K562 (cell line): ENCODE results near the gene COQ5. TPM values are rescaled to one million over a fixed set of nuclear protein-coding genes. Genes with fewer than 3 reads are reported as not detected.
A peak's percentile ranks its signal among the peaks of the same experiment; 100 is the strongest.

Experiments used
- ATAC-seq: fragments of 200-7000 bp; cut with Tn5 transposase; 3 replicates; pipeline ENCODE4 v1.9.1; 2020; ENCODE audit warnings: moderate library complexity
- BruUV-seq: library from RNA; stranded (reverse); fragments of 400-500 nt; replicated peaks from 2 replicates; lab custom pipeline; 2021; lab: Mats Ljungman, UMichigan
- CTCF ChIA-PET: fragments of 300-600 bp; formaldehyde crosslinking; extraction: SDS; loops from one replicate; lab custom pipeline; 2021; ENCODE audit warnings: low intra/inter-chr PET ratio; lab: Yijun Ruan, JAX
- POLR2A ChIA-PET: fragments of 300-600, 350-650 bp; sonication (Branson Sonifier 250); formaldehyde crosslinking; extraction: SDS; loops from one replicate; lab custom pipeline; 2021; ENCODE audit warnings: antibody characterized with exemption, inconsistent platforms; lab: Yijun Ruan, JAX
- DNase-seq, 4 experiments: peaks; one replicate each; pipeline versions ENCODE4 v3.0.0 to v3.0.0-alpha.2; 2011 to 2018; ENCODE audit warnings: low spot score in 3 of 4, mixed read lengths in 3 of 4; ENCODE audit errors: extremely low read depth in 1 of 4
- FAIRE-seq: peaks from 2 replicates; lab custom pipeline; 2011; peaks lifted over from hg19 to GRCh38; lab: Jason Lieb, UNC
- H2AFZ ChIP-seq: 2 replicates; pipeline ENCODE4 v1.6.0; 2011; ENCODE audit warnings: low read depth, low read length, control low read depth, inconsistent platforms
- H3K27ac ChIP-seq: fragments of 200-600 bp; 3 replicates; pipeline ENCODE4 v1.8.0; 2011; ENCODE audit warnings: low read depth, mild to moderate bottlenecking, control low read depth, inconsistent platforms, low read length, moderate library complexity, mixed read lengths; ENCODE audit errors: extremely low read depth
- H3K27me3 ChIP-seq, 2 experiments: fragments of 300-600 bp in 1 of 2; 2 replicates in 1 of 2; 3 replicates in 1 of 2; pipeline versions ENCODE4 v1.6.0 to v1.8.0; 2011; ENCODE audit warnings: inconsistent platforms in 2 of 2, low read length in 2 of 2, mild to moderate bottlenecking in 1 of 2, mixed read lengths in 1 of 2, moderate library complexity in 1 of 2; ENCODE audit not compliant: control insufficient read depth in 2 of 2, insufficient read depth in 2 of 2
- H3K36me3 ChIP-seq: fragments of 300-600 bp; 3 replicates; pipeline ENCODE4 v1.8.0; 2011; ENCODE audit warnings: mild to moderate bottlenecking, low read length, inconsistent platforms; ENCODE audit not compliant: control insufficient read depth, insufficient read depth
- H3K4me1 ChIP-seq, 2 experiments: fragments of 200-600 bp in 1 of 2; replicated peaks in 1 of 2; 2 replicates in 1 of 2; 3 replicates in 1 of 2; pipeline versions ENCODE4 v1.5.1 to v1.8.0; 2011; ENCODE audit warnings: inconsistent platforms in 2 of 2, low read length in 2 of 2, mild to moderate bottlenecking in 1 of 2, mixed read lengths in 1 of 2, moderate library complexity in 1 of 2; ENCODE audit not compliant: control insufficient read depth in 2 of 2, insufficient read depth in 2 of 2
- H3K4me2 ChIP-seq: 2 replicates; pipeline ENCODE4 v1.6.1; 2011; ENCODE audit warnings: low read length, control low read depth, inconsistent platforms, mixed read lengths; ENCODE audit not compliant: insufficient read depth
- H3K4me3 ChIP-seq: fragments of 200-600 bp; sonication (generic), shearing (Covaris generic); 2 replicates; pipeline ENCODE4 v1.5.1; 2016; ENCODE audit warnings: control low read depth, inconsistent platforms
- H3K79me2 ChIP-seq: fragments of 200-600 bp; 3 replicates; pipeline ENCODE4 v1.8.0; 2011; ENCODE audit warnings: low read length, inconsistent platforms; ENCODE audit not compliant: control insufficient read depth, insufficient read depth
- H3K9ac ChIP-seq, 2 experiments: 2 replicates each; pipeline versions ENCODE4 v1.6.0 to v1.6.1; 2011; ENCODE audit warnings: low read depth in 2 of 2, low read length in 2 of 2, control low read depth in 1 of 2, inconsistent platforms in 1 of 2, mild to moderate bottlenecking in 1 of 2, mixed read lengths in 1 of 2; ENCODE audit not compliant: insufficient read depth in 1 of 2
- H3K9me1 ChIP-seq: one replicate; pipeline ENCODE4 v1.6.0; 2011; ENCODE audit warnings: inconsistent platforms, mild to moderate bottlenecking, low read length, moderate library complexity; ENCODE audit not compliant: control insufficient read depth, insufficient read depth
- H3K9me3 ChIP-seq: replicated peaks from 2 replicates; pipeline ENCODE4 v1.5.1; 2011; ENCODE audit warnings: low read depth, low read length, inconsistent platforms; ENCODE audit not compliant: control insufficient read depth, insufficient read depth
- H4K20me1 ChIP-seq: replicated peaks from 2 replicates; pipeline ENCODE4 v1.6.1; 2011; ENCODE audit warnings: low read length, inconsistent platforms, mixed read lengths; ENCODE audit not compliant: control insufficient read depth, insufficient read depth
- ELF4 ChIP-seq: fragments of 450-650 bp; formaldehyde crosslinking; IDR thresholded peaks from 2 replicates; pipeline ENCODE4 v1.4.0; 2022; ENCODE audit warnings: missing genetic modification characterization
- FOXJ3 ChIP-seq: sonication (generic); formaldehyde crosslinking; IDR thresholded peaks from 2 replicates; pipeline ENCODE4 v1.4.0; 2020; ENCODE audit warnings: mild to moderate bottlenecking, missing genetic modification reagents
- HOMEZ ChIP-seq: fragments of 250-450 bp; sonication (Bioruptor Pico); IDR thresholded peaks from 2 replicates; pipeline ENCODE4 v1.4.0; 2020; ENCODE audit warnings: mild to moderate bottlenecking, moderate library complexity
- NKRF ChIP-seq: fragments of 450-650 bp; IDR thresholded peaks from 2 replicates; pipeline ENCODE4 v1.6.1; 2016; ENCODE audit warnings: borderline replicate concordance
- RAD21 ChIP-seq, 2 experiments: fragments of 250-450 bp in 1 of 2; fragments of 450-650 bp in 1 of 2; sonication (Bioruptor Pico) in 1 of 2; formaldehyde crosslinking in 1 of 2; IDR thresholded peaks in 1 of 2; conservative IDR thresholded peaks in 1 of 2; 2 replicates each; pipeline versions ENCODE4 v1.4.0 to v1.8.0; 2020 to 2022; ENCODE audit warnings: mild to moderate bottlenecking in 2 of 2, moderate library complexity in 1 of 2
- RBM25 ChIP-seq: fragments of 200-400 bp; formaldehyde crosslinking; IDR thresholded peaks from 2 replicates; pipeline ENCODE4 v1.6.1; 2018; ENCODE audit warnings: low read length, low read depth, moderate library complexity; ENCODE audit not compliant: severe bottlenecking
- SMARCE1 ChIP-seq: fragments of 450-650 bp; IDR thresholded peaks from 2 replicates; pipeline ENCODE4 v1.7.1; 2016; ENCODE audit warnings: mild to moderate bottlenecking
- USF1 ChIP-seq: sonication (generic); formaldehyde crosslinking; IDR thresholded peaks from 2 replicates; pipeline ENCODE4 v1.9.0; 2022; ENCODE audit warnings: mild to moderate bottlenecking, missing genetic modification reagents
- ZNF23 ChIP-seq: fragments of 250-450 bp; sonication (Bioruptor Pico); IDR thresholded peaks from 2 replicates; pipeline ENCODE4 v1.4.0; 2020; ENCODE audit warnings: mild to moderate bottlenecking
- ZNF395 ChIP-seq: fragments of 200-800 bp; sonication (Bioruptor generic); IDR thresholded peaks from 2 replicates; pipeline ENCODE4 v1.6.1; 2017; ENCODE audit warnings: missing genetic modification characterization, missing compliant biosample characterization
- ZNF639 ChIP-seq, 2 experiments: fragments of 200-800 bp in 1 of 2; sonication (Bioruptor generic) in 1 of 2; sonication (generic) in 1 of 2; formaldehyde crosslinking in 1 of 2; IDR thresholded peaks in 1 of 2; conservative IDR thresholded peaks in 1 of 2; 2 replicates each; pipeline versions ENCODE4 v1.5.0 to v1.6.1; 2016 to 2020; ENCODE audit warnings: missing compliant biosample characterization in 1 of 2, missing genetic modification characterization in 1 of 2, missing genetic modification reagents in 1 of 2
- ZZZ3 ChIP-seq: fragments of 450-650 bp; IDR thresholded peaks from 2 replicates; pipeline ENCODE4 v1.6.1; 2016; ENCODE audit warnings: antibody characterized with exemption, mild to moderate bottlenecking, moderate library complexity
- WGBS: fragments of 100-300 bp; shearing (Covaris generic); methylation state at CpG from one replicate; pipeline ENCODE4 v1.1.6; 2016; ENCODE audit warnings: low coverage, mixed read lengths; ENCODE audit not compliant: insufficient coverage; ENCODE audit errors: missing lambda C conversion rate; 5-methylcytosine and 5-hydroxymethylcytosine counted together
- in situ Hi-C: fragments of 300-500 bp; cut with MboI; formaldehyde crosslinking; loops from 4 replicates; pipeline ENCODE4 v1.15.0; 2018; ENCODE audit warnings: inconsistent platforms, mixed read lengths
- intact Hi-C: fragments of 100-400 bp; cut with micrococcal nuclease; formaldehyde crosslinking; loops from 2 replicates; pipeline ENCODE4 v1.14.2; 2022
- polyA plus RNA-seq, 8 experiments: library from polyadenylated mRNA; depleted of rRNA in 4 of 8; stranded (reverse) in 5 of 8; unstranded in 3 of 8; fragments of >200 nt; fragmentation: Nextera tagmentation in 2 of 8; fragmentation: Illumina TruSeq in 1 of 8; extraction: Ambion mirVana in 2 of 8; extraction: Trizol in 1 of 8; gene quantifications; 2 replicates each; pipeline versions ENCODE4 v1.2.1 to v1.2.3, GENCODE V29; 2011 to 2014; ENCODE audit warnings: inconsistent platforms in 1 of 8, missing spikeins in 1 of 8
- total RNA-seq, 7 experiments: library from RNA; depleted of rRNA in 6 of 7; stranded (reverse); fragments of >200 nt in 6 of 7; fragmentation: Illumina TruSeq in 2 of 7; extraction: Trizol in 2 of 7; gene quantifications; 2 replicates each; pipeline versions ENCODE4 v1.2.1 to v1.2.3, GENCODE V29; 2011 to 2021; ENCODE audit warnings: low replicate concordance in 1 of 7

The COQ5 gene
- total and polyA plus RNA-seq, 9 of the 15 experiments (the other 6 are each of a cell fraction or from before 2014, with no cell fraction given), result 19.2 to 59.7 (median 30.4) TPM

- TF ChIP-seq HOMEZ (CRISPR knock-in tag) (no peak), RBM25 (peak; percentile 86), SMARCE1 (no peak), ZNF639 (CRISPR knock-in tag; conservative IDR thresholded peaks at IDR 0.05 in 1 of 2, IDR thresholded peaks at IDR 0.05 in 1 of 2) (no peak)
- TF ChIP-seq, all 486 proteins: peak for 3
These were observed 38.0 kb downstream of the COQ5 start (continued) for GRCh38 chr12:120490833-120491512.

- in situ Hi-C loops, result no loop called here
- POLR2A ChIA-PET, result interaction anchor here (1.0 to 3.6 kb wide), 4 partner anchors 9 to 15 kb away, joined by 3 to 14 read pairs (median 10); no protein-coding TSS in a partner anchor
- H3K9ac ChIP-seq, result no peak overlapping the region
- no peaks in the 10 kb centered on the region for H3K27me3 ChIP-seq
- H3K27ac ChIP-seq, result no peak overlapping the region
- CTCF ChIA-PET, result no interaction called here
- H3K4me2 ChIP-seq, result no peak overlapping the region
- H3K9me1 ChIP-seq, result no peaks in the 10 kb centered on the region
- H3K9me3 ChIP-seq, result no peaks in the 10 kb centered on the region
- H2AFZ ChIP-seq, result no peak overlapping the region
- peaks cover 26% of the 10 kb centered on the region for H3K36me3 ChIP-seq
- H3K4me3 ChIP-seq, result no peak overlapping the region
- H4K20me1 ChIP-seq, result no peaks in the 10 kb centered on the region
- peaks cover 19% of the 10 kb centered on the region for H3K79me2 ChIP-seq
- BruUV-seq, result no TSS peak
- WGBS, result 85% methylated on average over 5 of the region's 5 CpGs
- ATAC-seq (no peak), FAIRE-seq (no peak), DNase-seq (no peak)
- intact Hi-C loops, result no loop called here
- peaks cover 9 to 28% of the 10 kb centered on the region in 2 experiments; a peak in 4 of 5 replicates for H3K4me1 ChIP-seq
- TF ChIP-seq USF1, result no peak
- no peak for TF ChIP-seq ZNF395
- TF ChIP-seq NKRF, result no peak
- no peak for TF ChIP-seq ZNF23 (CRISPR knock-in tag)
- no peak for TF ChIP-seq FOXJ3 (CRISPR knock-in tag)
- no peak for TF ChIP-seq ZZZ3
- TF ChIP-seq RAD21 (CRISPR knock-in tag; conservative IDR thresholded peaks at IDR 0.05 in 1 of 2, IDR thresholded peaks at IDR 0.05 in 1 of 2), result no peak
- no peak for TF ChIP-seq ELF4 (CRISPR knock-in tag)
These were observed 38.6 kb downstream of the COQ5 start for GRCh38 chr12:120490325-120490724.
